HEK293T (cell line): ENCODE measurements around the gene SLC18A3.

ENCODE experiments used
- ARNT ChIP-seq: fragments of 450-650 bp; IDR thresholded peaks from 2 replicates; pipeline ENCODE4 v1.6.1; 2017; ENCODE audit warnings: mild to moderate bottlenecking
- BHLHE40 ChIP-seq: fragments of 450-650 bp; IDR thresholded peaks from 2 replicates; pipeline ENCODE4 v1.6.1; 2016; ENCODE audit warnings: mild to moderate bottlenecking, moderate library complexity, borderline replicate concordance
- ELF4 ChIP-seq: fragments of 450-650 bp; IDR thresholded peaks from 2 replicates; pipeline ENCODE4 v1.6.1; 2017; ENCODE audit warnings: antibody characterized with exemption
- FOXA1 ChIP-seq: fragments of 450-650 bp; IDR thresholded peaks from 2 replicates; pipeline ENCODE4 v1.6.1; 2016; ENCODE audit warnings: mild to moderate bottlenecking
- FOXK2 ChIP-seq: fragments of 450-650 bp; IDR thresholded peaks from 2 replicates; pipeline ENCODE4 v1.6.1; 2016; ENCODE audit warnings: mild to moderate bottlenecking
- FOXM1 ChIP-seq: fragments of 450-650 bp; IDR thresholded peaks from 2 replicates; pipeline ENCODE4 v1.6.1; 2017; ENCODE audit warnings: mild to moderate bottlenecking, borderline replicate concordance
- PKNOX1 ChIP-seq: fragments of 450-650 bp; IDR thresholded peaks from 2 replicates; pipeline ENCODE4 v1.6.1; 2016
- SUZ12 ChIP-seq: fragments of 450-650 bp; IDR thresholded peaks from 2 replicates; pipeline ENCODE4 v1.6.1; 2016; ENCODE audit warnings: mild to moderate bottlenecking

DNA sequence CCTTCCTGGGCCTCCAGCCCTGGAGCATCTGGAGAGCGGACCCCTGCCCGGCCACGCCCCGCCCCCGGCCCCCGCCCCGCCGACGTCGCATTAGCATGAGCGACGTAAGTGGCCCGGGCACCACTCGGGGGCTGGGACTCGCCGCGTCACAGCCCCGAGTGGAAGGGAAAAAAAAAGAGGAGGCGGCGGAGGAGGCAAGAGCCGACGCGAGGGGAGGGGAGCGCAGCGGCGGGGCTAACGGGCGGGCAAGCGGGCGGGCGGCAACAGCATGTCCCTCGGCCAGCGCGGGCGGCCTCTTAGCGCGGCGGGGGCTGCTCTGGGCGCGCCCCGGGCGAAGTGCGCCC is at the start of gene SLC18A3:
- no peak for TF ChIP-seq FOXK2
- no peak for TF ChIP-seq ARNT
- TF ChIP-seq SUZ12: no peak
- no peak for TF ChIP-seq PKNOX1
- no peak for TF ChIP-seq ELF4
- TF ChIP-seq BHLHE40: no peak
- no peak for TF ChIP-seq FOXA1
- no peak for TF ChIP-seq FOXM1
